ENCODE measurements around the gene FOXQ1.
A peak's percentile ranks its signal among the peaks of the same experiment; 100 is the strongest.

The FOXQ1 gene

GRCh38 chr6:1325461-1326309, 13.8 kb downstream of the FOXQ1 start:
- H3K9ac ChIP-seq (ENCODE audit: low read depth, low read length): no peak overlapping the region
- no peaks in the 10 kb centered on the region for H3K36me3 ChIP-seq (ENCODE audit: insufficient read depth, low read depth, low read length)
- no peaks in the 10 kb centered on the region for H3K27me3 ChIP-seq (ENCODE audit: insufficient read depth, low read length)
- H3K27ac ChIP-seq (ENCODE audit: low read length): no peak overlapping the region
- no peak overlapping the region for H3K4me3 ChIP-seq (ENCODE audit: low read length)
- H3K9me3 ChIP-seq (ENCODE audit: insufficient read depth, low read depth, low read length): no peaks in the 10 kb centered on the region
- H3K4me1 ChIP-seq (ENCODE audit: insufficient read depth, low read length): no peaks in the 10 kb centered on the region

- Histone ChIP-seq H3K4me3 (ENCODE audit: low read length) (no peak overlapping the region), H3K36me3 (ENCODE audit: insufficient read depth, low read depth, low read length) (no peaks in the 10 kb centered on the region), H3K4me1 (ENCODE audit: insufficient read depth, low read length) (no peaks in the 10 kb centered on the region), H3K27ac (ENCODE audit: low read length) (no peak overlapping the region), H3K9me3 (ENCODE audit: insufficient read depth, low read depth, low read length) (peaks cover 4% of the 10 kb centered on the region; the same call in 1 of the 2 replicates), H3K9ac (ENCODE audit: low read depth, low read length) (no peak overlapping the region), H3K27me3 (ENCODE audit: insufficient read depth, low read length) (no peaks in the 10 kb centered on the region)
These were observed 14.7 kb downstream of the FOXQ1 start for GRCh38 chr6:1326535-1327121.

- no peak overlapping the region for H3K27ac ChIP-seq (ENCODE audit: low read length)
- no peak overlapping the region for H3K9ac ChIP-seq (ENCODE audit: low read depth, low read length)
- H3K27me3 ChIP-seq (ENCODE audit: insufficient read depth, low read length): no peaks in the 10 kb centered on the region
- peaks cover 4% of the 10 kb centered on the region; the same call in 1 of the 2 replicates for H3K9me3 ChIP-seq (ENCODE audit: insufficient read depth, low read depth, low read length)
- no peaks in the 10 kb centered on the region for H3K36me3 ChIP-seq (ENCODE audit: insufficient read depth, low read depth, low read length)
- H3K4me1 ChIP-seq (ENCODE audit: insufficient read depth, low read length): no peaks in the 10 kb centered on the region
- H3K4me3 ChIP-seq (ENCODE audit: low read length): no peak overlapping the region
These were observed 15.7 kb downstream of the FOXQ1 start for GRCh38 chr6:1327630-1328029.

GRCh38 chr6:1328129-1328800, 16.4 kb downstream of the FOXQ1 start:
- Histone ChIP-seq H3K4me1 (ENCODE audit: insufficient read depth, low read length) (no peaks in the 10 kb centered on the region), H3K27ac (ENCODE audit: low read length) (no peak overlapping the region), H3K36me3 (ENCODE audit: insufficient read depth, low read depth, low read length) (no peaks in the 10 kb centered on the region), H3K9me3 (ENCODE audit: insufficient read depth, low read depth, low read length) (peaks cover 4% of the 10 kb centered on the region; the same call in 1 of the 2 replicates), H3K9ac (ENCODE audit: low read depth, low read length) (no peak overlapping the region), H3K27me3 (ENCODE audit: insufficient read depth, low read length) (no peaks in the 10 kb centered on the region), H3K4me3 (ENCODE audit: low read length) (no peak overlapping the region)

GRCh38 chr6:1329708-1330107, 17.8 kb downstream of the FOXQ1 start:
- H3K9ac ChIP-seq (ENCODE audit: low read depth, low read length): no peak overlapping the region
- no peak overlapping the region for H3K27ac ChIP-seq (ENCODE audit: low read length)
- H3K27me3 ChIP-seq (ENCODE audit: insufficient read depth, low read length): peaks cover 11% of the 10 kb centered on the region
- H3K36me3 ChIP-seq (ENCODE audit: insufficient read depth, low read depth, low read length): no peaks in the 10 kb centered on the region
- peaks cover 4% of the 10 kb centered on the region; the same call in 1 of the 2 replicates for H3K9me3 ChIP-seq (ENCODE audit: insufficient read depth, low read depth, low read length)
- no peak overlapping the region for H3K4me3 ChIP-seq (ENCODE audit: low read length)
- peaks cover 5% of the 10 kb centered on the region for H3K4me1 ChIP-seq (ENCODE audit: insufficient read depth, low read length)

- Histone ChIP-seq H3K9ac (ENCODE audit: low read depth, low read length) (0 out of 2 replicates have a peak overlapping the region, but pooled peaks have one; percentile 18), H3K36me3 (ENCODE audit: insufficient read depth, low read depth, low read length) (no peaks in the 10 kb centered on the region), H3K4me3 (ENCODE audit: low read length) (no peak overlapping the region), H3K27ac (ENCODE audit: low read length) (no peak overlapping the region), H3K4me1 (ENCODE audit: insufficient read depth, low read length) (peaks cover 20% of the 10 kb centered on the region), H3K9me3 (ENCODE audit: insufficient read depth, low read depth, low read length) (peaks cover 4% of the 10 kb centered on the region; the same call in 1 of the 2 replicates), H3K27me3 (ENCODE audit: insufficient read depth, low read length) (peaks cover 23% of the 10 kb centered on the region)
These were observed 22.8 kb downstream of the FOXQ1 start for GRCh38 chr6:1334684-1335083.

GRCh38 chr6:1335367-1336037, 23.6 kb downstream of the FOXQ1 start:
- Histone ChIP-seq H3K27me3 (ENCODE audit: insufficient read depth, low read length) (peaks cover 23% of the 10 kb centered on the region), H3K9ac (ENCODE audit: low read depth, low read length) (no peak overlapping the region; the same call in 1 of the 2 replicates), H3K27ac (ENCODE audit: low read length) (no peak overlapping the region), H3K36me3 (ENCODE audit: insufficient read depth, low read depth, low read length) (no peaks in the 10 kb centered on the region), H3K4me3 (ENCODE audit: low read length) (no peak overlapping the region), H3K9me3 (ENCODE audit: insufficient read depth, low read depth, low read length) (peaks cover 4% of the 10 kb centered on the region; the same call in 1 of the 2 replicates), H3K4me1 (ENCODE audit: insufficient read depth, low read length) (peaks cover 20% of the 10 kb centered on the region)

- H3K27me3 ChIP-seq (ENCODE audit: insufficient read depth, low read length): peaks cover 23% of the 10 kb centered on the region
- H3K9ac ChIP-seq (ENCODE audit: low read depth, low read length): no peak overlapping the region
- H3K9me3 ChIP-seq (ENCODE audit: insufficient read depth, low read depth, low read length): no peaks in the 10 kb centered on the region
- H3K4me3 ChIP-seq (ENCODE audit: low read length): no peak overlapping the region
- no peak overlapping the region for H3K27ac ChIP-seq (ENCODE audit: low read length)
- H3K4me1 ChIP-seq (ENCODE audit: insufficient read depth, low read length): peaks cover 20% of the 10 kb centered on the region
- H3K36me3 ChIP-seq (ENCODE audit: insufficient read depth, low read depth, low read length): no peaks in the 10 kb centered on the region
These were observed 24.4 kb downstream of the FOXQ1 start for GRCh38 chr6:1336246-1336843.

GRCh38 chr6:1337791-1338190, 25.9 kb downstream of the FOXQ1 start:
- peaks cover 20% of the 10 kb centered on the region for H3K4me1 ChIP-seq (ENCODE audit: insufficient read depth, low read length)
- H3K9ac ChIP-seq (ENCODE audit: low read depth, low read length): no peak overlapping the region
- H3K27me3 ChIP-seq (ENCODE audit: insufficient read depth, low read length): peaks cover 23% of the 10 kb centered on the region
- H3K36me3 ChIP-seq (ENCODE audit: insufficient read depth, low read depth, low read length): no peaks in the 10 kb centered on the region
- no peak overlapping the region for H3K4me3 ChIP-seq (ENCODE audit: low read length)
- H3K9me3 ChIP-seq (ENCODE audit: insufficient read depth, low read depth, low read length): no peaks in the 10 kb centered on the region
- no peak overlapping the region for H3K27ac ChIP-seq (ENCODE audit: low read length)

GRCh38 chr6:1346101-1346500, 34.2 kb downstream of the FOXQ1 start:
- no peaks in the 10 kb centered on the region for H3K36me3 ChIP-seq (ENCODE audit: insufficient read depth, low read depth, low read length)
- peaks cover 20% of the 10 kb centered on the region for H3K9me3 ChIP-seq (ENCODE audit: insufficient read depth, low read depth, low read length)
- H3K27ac ChIP-seq (ENCODE audit: low read length): no peak overlapping the region
- no peaks in the 10 kb centered on the region for H3K27me3 ChIP-seq (ENCODE audit: insufficient read depth, low read length)
- H3K9ac ChIP-seq (ENCODE audit: low read depth, low read length): no peak overlapping the region
- H3K4me1 ChIP-seq (ENCODE audit: insufficient read depth, low read length): peaks cover 18% of the 10 kb centered on the region; the same call in 1 of the 2 replicates
- no peak overlapping the region for H3K4me3 ChIP-seq (ENCODE audit: low read length)

GRCh38 chr6:1346558-1347091, 34.7 kb downstream of the FOXQ1 start:
- no peaks in the 10 kb centered on the region for H3K36me3 ChIP-seq (ENCODE audit: insufficient read depth, low read depth, low read length)
- H3K27ac ChIP-seq (ENCODE audit: low read length): no peak overlapping the region
- peaks cover 26% of the 10 kb centered on the region for H3K9me3 ChIP-seq (ENCODE audit: insufficient read depth, low read depth, low read length)
- H3K4me3 ChIP-seq (ENCODE audit: low read length): no peak overlapping the region
- peaks cover 18% of the 10 kb centered on the region; the same call in 1 of the 2 replicates for H3K4me1 ChIP-seq (ENCODE audit: insufficient read depth, low read length)
- no peaks in the 10 kb centered on the region for H3K27me3 ChIP-seq (ENCODE audit: insufficient read depth, low read length)
- H3K9ac ChIP-seq (ENCODE audit: low read depth, low read length): no peak overlapping the region
